ENCODE data around the gene NELL1.

The NELL1 gene

DNA sequence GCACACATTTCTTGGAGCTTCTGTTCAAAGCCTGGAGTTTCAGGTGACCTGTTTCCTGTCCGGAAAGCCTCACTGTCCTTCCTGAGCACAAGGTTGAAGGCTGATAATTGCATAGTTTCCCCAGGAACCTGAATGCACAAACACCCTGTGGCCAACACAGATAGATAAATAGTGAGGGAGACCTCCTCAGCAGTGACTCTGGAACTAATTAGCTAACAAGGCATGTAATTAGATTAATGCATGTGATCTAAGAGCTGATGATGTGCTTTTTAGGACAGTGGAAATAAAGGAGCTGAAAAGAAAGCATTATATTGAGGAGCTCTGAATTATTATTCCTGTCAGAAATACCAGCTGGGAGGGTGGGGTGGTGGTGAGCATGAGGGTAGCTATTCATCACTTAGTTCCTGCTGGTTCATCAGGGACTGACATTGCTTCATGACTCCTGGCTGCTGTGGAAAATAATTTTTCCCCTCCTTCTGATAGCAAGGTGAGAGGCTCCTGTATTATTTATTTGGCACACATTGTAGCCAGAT lies 101.1 kb downstream of the NELL1 start:
- H3K36me3 ChIP-seq (ENCODE audit: control insufficient read depth, insufficient read depth, low read length), result no peaks in the 10 kb centered on the region
- TF ChIP-seq, protein P1, sequence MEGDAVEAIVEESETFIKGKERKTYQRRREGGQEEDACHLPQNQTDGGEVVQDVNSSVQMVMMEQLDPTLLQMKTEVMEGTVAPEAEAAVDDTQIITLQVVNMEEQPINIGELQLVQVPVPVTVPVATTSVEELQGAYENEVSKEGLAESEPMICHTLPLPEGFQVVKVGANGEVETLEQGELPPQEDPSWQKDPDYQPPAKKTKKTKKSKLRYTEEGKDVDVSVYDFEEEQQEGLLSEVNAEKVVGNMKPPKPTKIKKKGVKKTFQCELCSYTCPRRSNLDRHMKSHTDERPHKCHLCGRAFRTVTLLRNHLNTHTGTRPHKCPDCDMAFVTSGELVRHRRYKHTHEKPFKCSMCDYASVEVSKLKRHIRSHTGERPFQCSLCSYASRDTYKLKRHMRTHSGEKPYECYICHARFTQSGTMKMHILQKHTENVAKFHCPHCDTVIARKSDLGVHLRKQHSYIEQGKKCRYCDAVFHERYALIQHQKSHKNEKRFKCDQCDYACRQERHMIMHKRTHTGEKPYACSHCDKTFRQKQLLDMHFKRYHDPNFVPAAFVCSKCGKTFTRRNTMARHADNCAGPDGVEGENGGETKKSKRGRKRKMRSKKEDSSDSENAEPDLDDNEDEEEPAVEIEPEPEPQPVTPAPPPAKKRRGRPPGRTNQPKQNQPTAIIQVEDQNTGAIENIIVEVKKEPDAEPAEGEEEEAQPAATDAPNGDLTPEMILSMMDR (IDR thresholded peaks at IDR 0.05; ENCODE audit: insufficient read depth, low read length, poor library complexity, severe bottlenecking), result no peak
- no peak overlapping the region for H3K4me3 ChIP-seq (replicated peaks; ENCODE audit: low read depth, low read length)
- H3K27me3 ChIP-seq (replicated peaks; ENCODE audit: control insufficient read depth, insufficient read depth, low read length), result no peaks in the 10 kb centered on the region
- DNase-seq (ENCODE audit: extremely low read depth, insufficient read length), result no peak

DNA sequence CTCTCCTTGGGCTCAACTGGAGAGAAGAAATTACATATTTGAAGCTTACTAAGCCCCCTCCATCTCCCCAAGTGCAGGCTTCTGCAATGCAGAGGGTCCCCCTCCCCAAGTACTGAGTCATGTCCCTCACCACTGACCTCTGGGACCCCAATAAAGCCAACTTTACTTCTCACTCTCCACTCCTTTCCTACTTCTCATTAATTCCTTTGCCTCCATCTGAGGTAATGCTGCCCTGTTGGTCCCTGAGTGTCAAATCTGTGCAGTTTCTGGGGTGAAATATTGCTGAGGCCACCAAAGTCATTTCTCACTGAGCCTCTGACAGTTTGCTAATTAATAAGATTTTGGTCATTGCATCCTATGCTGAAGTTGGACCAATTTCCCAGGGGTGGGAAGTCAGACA lies 101.6 kb downstream of the NELL1 start:
- Histone ChIP-seq H3K27me3 (replicated peaks; ENCODE audit: control insufficient read depth, insufficient read depth, low read length) (no peaks in the 10 kb centered on the region), H3K4me3 (replicated peaks; ENCODE audit: low read depth, low read length) (no peak overlapping the region), H3K36me3 (ENCODE audit: control insufficient read depth, insufficient read depth, low read length) (no peaks in the 10 kb centered on the region)
- no peak for DNase-seq (ENCODE audit: extremely low read depth, insufficient read length)
- TF ChIP-seq, protein P1 (IDR thresholded peaks at IDR 0.05; ENCODE audit: insufficient read depth, low read length, poor library complexity, severe bottlenecking), result no peak

DNA sequence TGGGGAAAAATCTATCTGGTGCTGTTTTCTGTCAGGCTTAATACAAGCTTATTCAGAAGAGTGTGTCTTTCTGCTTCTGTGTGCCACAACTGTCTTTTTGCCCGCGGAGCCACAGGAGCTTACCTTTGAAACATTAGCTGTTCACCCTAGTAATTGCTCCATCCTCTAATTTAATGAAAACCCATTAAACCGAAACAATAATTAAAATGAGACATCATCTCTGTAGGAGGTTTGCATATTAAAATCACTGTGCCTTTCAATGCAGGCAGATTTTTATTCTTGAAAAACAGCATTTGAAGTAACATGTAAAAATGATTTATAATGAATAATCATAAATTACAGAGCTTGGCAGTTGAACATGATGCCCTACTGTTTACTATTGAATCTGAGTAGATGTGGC lies 102.3 kb downstream of the NELL1 start:
- no peaks in the 10 kb centered on the region for H3K27me3 ChIP-seq (replicated peaks; ENCODE audit: control insufficient read depth, insufficient read depth, low read length)
- H3K4me3 ChIP-seq (replicated peaks; ENCODE audit: low read depth, low read length), result no peak overlapping the region
- no peak for DNase-seq (ENCODE audit: extremely low read depth, insufficient read length)
- no peaks in the 10 kb centered on the region for H3K36me3 ChIP-seq (ENCODE audit: control insufficient read depth, insufficient read depth, low read length)
- TF ChIP-seq, protein P1 (IDR thresholded peaks at IDR 0.05; ENCODE audit: insufficient read depth, low read length, poor library complexity, severe bottlenecking), result no peak

DNA sequence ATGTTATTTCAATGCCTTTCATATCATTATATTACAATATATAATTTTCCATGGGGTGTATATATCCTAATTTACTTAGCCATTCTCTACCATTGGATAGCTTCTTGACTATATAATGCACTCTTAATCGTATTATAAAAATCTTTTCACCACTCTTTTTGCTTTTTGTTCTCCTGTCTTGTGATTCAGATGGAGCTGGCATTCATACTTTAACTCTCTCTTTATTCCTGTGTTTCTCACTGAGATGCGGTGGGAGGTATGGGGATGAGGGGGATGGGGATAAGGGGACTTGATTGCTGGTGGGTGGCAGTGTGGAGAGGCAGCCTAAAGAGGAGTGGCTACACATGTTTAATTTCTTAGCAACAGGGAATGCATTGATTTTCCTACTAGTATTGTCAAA lies 105.9 kb downstream of the NELL1 start:
- no peaks in the 10 kb centered on the region for H3K36me3 ChIP-seq (ENCODE audit: control insufficient read depth, insufficient read depth, low read length)
- H3K4me3 ChIP-seq (replicated peaks; ENCODE audit: low read depth, low read length), result no peak overlapping the region
- TF ChIP-seq, protein P1 (IDR thresholded peaks at IDR 0.05; ENCODE audit: insufficient read depth, low read length, poor library complexity, severe bottlenecking), result no peak
- no peak for DNase-seq (ENCODE audit: extremely low read depth, insufficient read length)
- no peaks in the 10 kb centered on the region for H3K27me3 ChIP-seq (replicated peaks; ENCODE audit: control insufficient read depth, insufficient read depth, low read length)

DNA sequence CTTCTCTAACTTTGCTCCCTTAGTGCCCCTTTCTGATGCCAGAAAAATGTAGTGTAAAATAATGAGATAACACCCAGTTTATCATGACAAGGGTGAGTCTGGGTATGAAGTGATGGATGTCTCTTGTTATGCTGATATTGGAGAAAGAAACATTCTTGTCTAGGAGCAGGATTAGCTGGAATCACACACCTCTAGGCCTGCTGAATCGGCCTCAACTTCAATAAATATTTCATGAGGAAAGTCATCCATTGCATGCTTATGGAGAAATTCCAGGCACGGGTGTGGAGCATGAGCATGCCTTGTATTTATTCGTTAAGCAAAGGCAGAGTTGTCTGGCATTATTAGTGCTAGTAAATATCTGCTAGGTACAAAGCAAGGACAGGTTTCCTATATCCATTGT lies 113.4 kb downstream of the NELL1 start:
- no peaks in the 10 kb centered on the region for H3K27me3 ChIP-seq (replicated peaks; ENCODE audit: control insufficient read depth, insufficient read depth, low read length)
- H3K4me3 ChIP-seq (replicated peaks; ENCODE audit: low read depth, low read length), result no peak overlapping the region
- TF ChIP-seq, protein P1 (IDR thresholded peaks at IDR 0.05; ENCODE audit: insufficient read depth, low read length, poor library complexity, severe bottlenecking), result no peak
- DNase-seq (ENCODE audit: extremely low read depth, insufficient read length), result no peak
- H3K36me3 ChIP-seq (ENCODE audit: control insufficient read depth, insufficient read depth, low read length), result no peaks in the 10 kb centered on the region

DNA sequence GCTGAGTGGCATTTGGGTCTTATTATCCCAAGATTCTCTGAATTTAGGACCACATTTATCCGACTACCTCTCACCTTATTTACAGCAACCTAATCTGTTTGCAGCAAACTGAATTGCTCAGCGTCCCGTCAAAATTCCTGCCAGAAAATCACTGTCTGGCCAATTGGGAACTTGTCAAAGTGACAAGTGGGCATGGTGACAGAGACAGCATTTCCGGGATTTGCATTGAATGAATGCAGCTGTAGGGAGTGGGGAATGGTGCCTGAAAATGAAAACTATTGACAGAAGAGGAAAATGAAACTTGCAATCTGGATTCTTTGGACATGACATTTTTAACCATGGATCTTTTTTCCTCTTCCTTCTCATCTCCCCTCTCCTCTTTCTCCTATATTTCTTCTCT lies 113.8 kb downstream of the NELL1 start:
- H3K27me3 ChIP-seq (replicated peaks; ENCODE audit: control insufficient read depth, insufficient read depth, low read length), result no peaks in the 10 kb centered on the region
- TF ChIP-seq, protein P1 (IDR thresholded peaks at IDR 0.05; ENCODE audit: insufficient read depth, low read length, poor library complexity, severe bottlenecking), result no peak
- no peak for DNase-seq (ENCODE audit: extremely low read depth, insufficient read length)
- H3K4me3 ChIP-seq (replicated peaks; ENCODE audit: low read depth, low read length), result no peak overlapping the region
- H3K36me3 ChIP-seq (ENCODE audit: control insufficient read depth, insufficient read depth, low read length), result no peaks in the 10 kb centered on the region

Measured in GM06990 (cell line).